Measurements from ENCODE around the gene VWF.

GRCh38 chr12:5953835-5954586 lies 170.5 kb downstream of the VWF start:
- TF ChIP-seq CTCF (IDR thresholded peaks at IDR 0.05; ENCODE audit: extremely low read depth in 1 of 2, insufficient read depth in 1 of 2, low read depth in 1 of 2, low read length in 2 of 2) (no peak), JUN (IDR thresholded peaks at IDR 0.05; ENCODE audit: borderline replicate concordance, insufficient read depth, insufficient read length, low read depth) (no peak)

Measured in endothelial cell of umbilical vein (primary cell).